Stimulated activated CD8-positive, alpha-beta memory T cell treated with anti-CD3 and anti-CD28 coated beads, Interleukin-7, amount 100 ng/mL, for 48 hours (primary cell): ENCODE measurements around the gene CPNE9.

Source experiments
- DNase-seq, 2 donors: peaks; one replicate each; pipeline ENCODE4 v3.0.0-alpha.2; 2020; ENCODE audit warnings: low read depth in 1 of 2; ENCODE audit errors: extremely low read depth in 1 of 2

CPNE9 gene

GRCh38 chr3:9686050-9686550, 17.5 kb upstream of the CPNE9 start:
- DNase-seq: no peak

- no peak for DNase-seq
These were observed 16.9 kb upstream of the CPNE9 start for GRCh38 chr3:9686703-9687102.

- no peak for DNase-seq
These were observed 16.1 kb upstream of the CPNE9 start for GRCh38 chr3:9687514-9687913.

GRCh38 chr3:9688961-9689360, 14.7 kb upstream of the CPNE9 start:
- DNase-seq: no peak

GRCh38 chr3:9689757-9690156, 13.9 kb upstream of the CPNE9 start:
- no peak for DNase-seq

GRCh38 chr3:9690451-9691450, 12.9 kb upstream of the CPNE9 start:
- DNase-seq: no peak

- no peak for DNase-seq
These were observed 12.0 kb upstream of the CPNE9 start for GRCh38 chr3:9691636-9692035.

- no peak for DNase-seq
These were observed 11.2 kb upstream of the CPNE9 start for GRCh38 chr3:9692416-9692815.

- no peak for DNase-seq
These were observed 8.3 kb upstream of the CPNE9 start for GRCh38 chr3:9695345-9695744.

- no peak for DNase-seq
These were observed 7.9 kb upstream of the CPNE9 start for GRCh38 chr3:9695746-9696145.

- DNase-seq: no peak
These were observed 7.0 kb upstream of the CPNE9 start for GRCh38 chr3:9696480-9697220.

- DNase-seq: no peak
These were observed 5.7 kb upstream of the CPNE9 start for GRCh38 chr3:9697892-9698291.

- DNase-seq: no peak
These were observed 5.3 kb upstream of the CPNE9 start for GRCh38 chr3:9698293-9698692.

GRCh38 chr3:9700536-9700935, 3.1 kb upstream of the CPNE9 start:
- DNase-seq: no peak

GRCh38 chr3:9701006-9701405, 2.6 kb upstream of the CPNE9 start:
- DNase-seq: no peak

- no peak for DNase-seq
These were observed 1.9 kb upstream of the CPNE9 start for GRCh38 chr3:9701711-9702110.

- no peak for DNase-seq
These were observed 393 bp upstream of the CPNE9 start for GRCh38 chr3:9703240-9703639.

GRCh38 chr3:9704347-9705322, 1.0 kb downstream of the CPNE9 start:
- DNase-seq: no peak

- DNase-seq: no peak
These were observed 6.6 kb downstream of the CPNE9 start for GRCh38 chr3:9710174-9710739.

GRCh38 chr3:9712415-9712814, 8.8 kb downstream of the CPNE9 start:
- DNase-seq: no peak
